GM12878 (cell line): ENCODE results near the gene NDC80. TPM values are rescaled to one million over a fixed set of nuclear protein-coding genes. Genes with fewer than 3 reads are reported as not detected.

Experiments used
- BMI1 ChIP-seq: fragments of 450-650 bp; IDR thresholded peaks from 2 replicates; pipeline ENCODE4 v1.6.1; 2016; ENCODE audit warnings: mild to moderate bottlenecking, moderate library complexity, borderline replicate concordance
- CBFB ChIP-seq: IDR thresholded peaks from 2 replicates; pipeline ENCODE4 v1.6.1; 2016; ENCODE audit warnings: antibody characterized with exemption, low read depth
- CBX5 ChIP-seq: sonication (generic); IDR thresholded peaks from 2 replicates; pipeline ENCODE4 v1.6.1; 2016; ENCODE audit warnings: low read depth, moderate library complexity, mild to moderate bottlenecking, inconsistent platforms
- CREB1 ChIP-seq: IDR thresholded peaks from 2 replicates; pipeline ENCODE4 v1.6.1; 2012; ENCODE audit warnings: low read depth, mild to moderate bottlenecking, inconsistent platforms
- CREM ChIP-seq: IDR thresholded peaks from 2 replicates; pipeline ENCODE4 v1.6.1; 2014; ENCODE audit warnings: antibody characterized with exemption, low read depth
- EGR1 ChIP-seq, 2 experiments: IDR thresholded peaks; 1 replicate in 1 of 2; 2 replicates in 1 of 2; pipeline ENCODE4 v1.6.1; 2011 to 2012; ENCODE audit warnings: low read depth in 2 of 2, low read length in 2 of 2, borderline replicate concordance in 1 of 2, mild to moderate bottlenecking in 1 of 2, moderate library complexity in 1 of 2
- HCFC1 ChIP-seq: fragments of 150-350 bp; IDR thresholded peaks from 2 replicates; pipeline ENCODE4 v1.6.1; 2014; ENCODE audit warnings: low read length
- HDAC2 ChIP-seq: fragments of 200-600 bp; sonication (generic); IDR thresholded peaks from 2 replicates; pipeline ENCODE4 v1.6.1; 2017
- IRF5 ChIP-seq: fragments of 450-650 bp; IDR thresholded peaks from 2 replicates; pipeline ENCODE4 v1.6.1; 2017; ENCODE audit warnings: borderline replicate concordance
- MEF2B ChIP-seq: fragments of 450-650 bp; IDR thresholded peaks from 2 replicates; pipeline ENCODE4 v1.6.1; 2018; ENCODE audit warnings: mild to moderate bottlenecking, moderate library complexity; ENCODE audit not compliant: partially characterized antibody, poor library complexity, severe bottlenecking
- MXI1 ChIP-seq: fragments of 150-350 bp; IDR thresholded peaks from 2 replicates; pipeline ENCODE4 v1.6.1; 2011; ENCODE audit warnings: low read depth, mild to moderate bottlenecking, inconsistent platforms, low read length, improper control_type of control experiment
- NR2F1 ChIP-seq: fragments of 450-650 bp; conservative IDR thresholded peaks from 2 replicates; pipeline ENCODE4 v1.6.1; 2017; ENCODE audit warnings: mild to moderate bottlenecking
- POLR2AphosphoS2 ChIP-seq: IDR thresholded peaks from 2 replicates; pipeline ENCODE4 v1.6.1; 2011; ENCODE audit warnings: low read depth, mild to moderate bottlenecking, low read length, improper control_type of control experiment, moderate library complexity
- POLR2AphosphoS5 ChIP-seq: IDR thresholded peaks from 2 replicates; pipeline ENCODE4 v1.6.1; 2011; ENCODE audit warnings: mild to moderate bottlenecking, low read length, inconsistent platforms
- RELA ChIP-seq: fragments of 450-650 bp; IDR thresholded peaks from 2 replicates; pipeline ENCODE4 v1.8.0; 2014; ENCODE audit warnings: borderline replicate concordance; ENCODE audit not compliant: partially characterized antibody
- SIN3A ChIP-seq: IDR thresholded peaks from 2 replicates; pipeline ENCODE4 v1.6.1; 2012; ENCODE audit warnings: low read depth, low read length, improper control_type of control experiment
- SMAD5 ChIP-seq: IDR thresholded peaks from 2 replicates; pipeline ENCODE4 v1.6.1; 2016; ENCODE audit warnings: antibody characterized with exemption, low read depth
- SUPT20H ChIP-seq: IDR thresholded peaks from 2 replicates; pipeline ENCODE4 v1.6.1; 2011; ENCODE audit warnings: low read depth, mild to moderate bottlenecking, low read length, moderate library complexity, borderline replicate concordance; ENCODE audit not compliant: control insufficient read depth
- TCF3 ChIP-seq: IDR thresholded peaks from 2 replicates; pipeline ENCODE4 v1.6.1; 2012; ENCODE audit warnings: low read depth, mild to moderate bottlenecking, low read length, borderline replicate concordance; ENCODE audit not compliant: insufficient read depth
- polyA plus RNA-seq, 11 experiments: library from polyadenylated mRNA; depleted of rRNA in 4 of 11; unstranded in 6 of 11; stranded (reverse) in 5 of 11; fragments of >200 nt; fragmentation: Nextera tagmentation in 4 of 11; fragmentation: Illumina TruSeq in 1 of 11; extraction: Ambion mirVana in 4 of 11; extraction: Trizol in 1 of 11; gene quantifications; 1 replicate in 1 of 11; 2 replicates in 10 of 11; pipeline versions ENCODE4 v1.2.1 to v1.2.3, GENCODE V29; 2011 to 2016; ENCODE audit warnings: inconsistent platforms in 2 of 11, missing spikeins in 2 of 11, low read depth in 1 of 11
- total RNA-seq, 4 experiments: library from RNA; depleted of rRNA in 3 of 4; stranded (reverse); fragments of >200 nt in 3 of 4; fragmentation: Illumina TruSeq in 1 of 4; extraction: Trizol in 1 of 4; gene quantifications; 2 replicates each; pipeline versions ENCODE4 v1.2.1 to v1.2.3, GENCODE V29; 2013 to 2021
- TF ChIP-seq, protein P1 (sequence below): fragments of 450-650 bp; IDR thresholded peaks from 2 replicates; pipeline ENCODE4 v1.6.1; 2017; ENCODE audit warnings: mild to moderate bottlenecking, moderate library complexity
- TF ChIP-seq, protein P2 (sequence below): fragments of 450-650 bp; IDR thresholded peaks from 2 replicates; pipeline ENCODE4 v1.6.1; 2014; ENCODE audit warnings: mild to moderate bottlenecking

NDC80 gene
- total and polyA plus RNA-seq, 10 of the 15 experiments (the other 5 are each of a cell fraction or from before 2014, with no cell fraction given), result 36.5 to 80.8 (median 54.7) TPM

- TF ChIP-seq POLR2AphosphoS2 (peak; percentile 55; the same call in 1 of the 2 replicates), IRF5 (no peak), HCFC1 (peak; percentile 20; the same call in 1 of the 2 replicates), TCF3 (peak; percentile 58; the same call in 1 of the 2 replicates), EGR1 (IDR thresholded peaks at IDR 0.05; ENCODE audit: borderline replicate concordance in 1 of 2, low read depth in 2 of 2, low read length in 2 of 2) (peak in 1 of 2 experiments; percentile 93; a peak in 2 of 3 replicates), CREB1 (peak; percentile 83), POLR2AphosphoS5 (peak; percentile 78), MXI1 (peak; percentile 72), NR2F1 (peak; percentile 38; the same call in 1 of the 2 replicates), BMI1 (no peak), MEF2B (peak; percentile 31), CBX5 (no peak), RELA (no peak), CREM (peak; percentile 84), SUPT20H (no peak), SMAD5 (peak; percentile 81; the same call in 1 of the 2 replicates), CBFB (0 out of 2 replicates have a peak, but pooled peaks have one; percentile 44), HDAC2 (no peak), SIN3A (peak; percentile 76; the same call in 1 of the 2 replicates)
- TF ChIP-seq, protein P1, sequence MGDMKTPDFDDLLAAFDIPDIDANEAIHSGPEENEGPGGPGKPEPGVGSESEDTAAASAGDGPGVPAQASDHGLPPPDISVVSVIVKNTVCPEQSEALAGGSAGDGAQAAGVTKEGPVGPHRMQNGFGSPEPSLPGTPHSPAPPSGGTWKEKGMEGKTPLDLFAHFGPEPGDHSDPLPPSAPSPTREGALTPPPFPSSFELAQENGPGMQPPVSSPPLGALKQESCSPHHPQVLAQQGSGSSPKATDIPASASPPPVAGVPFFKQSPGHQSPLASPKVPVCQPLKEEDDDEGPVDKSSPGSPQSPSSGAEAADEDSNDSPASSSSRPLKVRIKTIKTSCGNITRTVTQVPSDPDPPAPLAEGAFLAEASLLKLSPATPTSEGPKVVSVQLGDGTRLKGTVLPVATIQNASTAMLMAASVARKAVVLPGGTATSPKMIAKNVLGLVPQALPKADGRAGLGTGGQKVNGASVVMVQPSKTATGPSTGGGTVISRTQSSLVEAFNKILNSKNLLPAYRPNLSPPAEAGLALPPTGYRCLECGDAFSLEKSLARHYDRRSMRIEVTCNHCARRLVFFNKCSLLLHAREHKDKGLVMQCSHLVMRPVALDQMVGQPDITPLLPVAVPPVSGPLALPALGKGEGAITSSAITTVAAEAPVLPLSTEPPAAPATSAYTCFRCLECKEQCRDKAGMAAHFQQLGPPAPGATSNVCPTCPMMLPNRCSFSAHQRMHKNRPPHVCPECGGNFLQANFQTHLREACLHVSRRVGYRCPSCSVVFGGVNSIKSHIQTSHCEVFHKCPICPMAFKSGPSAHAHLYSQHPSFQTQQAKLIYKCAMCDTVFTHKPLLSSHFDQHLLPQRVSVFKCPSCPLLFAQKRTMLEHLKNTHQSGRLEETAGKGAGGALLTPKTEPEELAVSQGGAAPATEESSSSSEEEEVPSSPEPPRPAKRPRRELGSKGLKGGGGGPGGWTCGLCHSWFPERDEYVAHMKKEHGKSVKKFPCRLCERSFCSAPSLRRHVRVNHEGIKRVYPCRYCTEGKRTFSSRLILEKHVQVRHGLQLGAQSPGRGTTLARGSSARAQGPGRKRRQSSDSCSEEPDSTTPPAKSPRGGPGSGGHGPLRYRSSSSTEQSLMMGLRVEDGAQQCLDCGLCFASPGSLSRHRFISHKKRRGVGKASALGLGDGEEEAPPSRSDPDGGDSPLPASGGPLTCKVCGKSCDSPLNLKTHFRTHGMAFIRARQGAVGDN, result peak; percentile 81
- TF ChIP-seq, protein P2, sequence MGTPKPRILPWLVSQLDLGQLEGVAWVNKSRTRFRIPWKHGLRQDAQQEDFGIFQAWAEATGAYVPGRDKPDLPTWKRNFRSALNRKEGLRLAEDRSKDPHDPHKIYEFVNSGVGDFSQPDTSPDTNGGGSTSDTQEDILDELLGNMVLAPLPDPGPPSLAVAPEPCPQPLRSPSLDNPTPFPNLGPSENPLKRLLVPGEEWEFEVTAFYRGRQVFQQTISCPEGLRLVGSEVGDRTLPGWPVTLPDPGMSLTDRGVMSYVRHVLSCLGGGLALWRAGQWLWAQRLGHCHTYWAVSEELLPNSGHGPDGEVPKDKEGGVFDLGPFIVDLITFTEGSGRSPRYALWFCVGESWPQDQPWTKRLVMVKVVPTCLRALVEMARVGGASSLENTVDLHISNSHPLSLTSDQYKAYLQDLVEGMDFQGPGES, result 0 out of 2 replicates have a peak, but pooled peaks have one; percentile 8
Measured at GRCh38 chr18:2655178-2655953, 84.0 kb downstream of the NDC80 start, which contains the start of gene SMCHD1 (continued).
